Measurements from ENCODE around the gene CFAP61.

GRCh38 chr20:20005342-20005741 is 47.0 kb upstream of the CFAP61 start:
- TF ChIP-seq GATA2 (IDR thresholded peaks at IDR 0.05; ENCODE audit: low read depth, low read length) = no peak
- TF ChIP-seq GATA3 (IDR thresholded peaks at IDR 0.05; ENCODE audit: low read depth, low read length) = no peak

Measured in SH-SY5Y (cell line).